Fibroblast of skin of abdomen (primary cell): ENCODE results near the gene DMD.
A peak's percentile ranks its signal among the peaks of the same experiment; 100 is the strongest.

Experiments
- DNase-seq: peaks from one replicate; pipeline ENCODE4 v3.0.0-alpha.2; 2013

DMD gene

GRCh38 chrX:31580726-31581125, 1630.6 kb downstream of the DMD start:
- DNase-seq = peak; percentile 83

GRCh38 chrX:31580227-31580626, 1631.1 kb downstream of the DMD start:
- DNase-seq = peak; percentile 32

DNA sequence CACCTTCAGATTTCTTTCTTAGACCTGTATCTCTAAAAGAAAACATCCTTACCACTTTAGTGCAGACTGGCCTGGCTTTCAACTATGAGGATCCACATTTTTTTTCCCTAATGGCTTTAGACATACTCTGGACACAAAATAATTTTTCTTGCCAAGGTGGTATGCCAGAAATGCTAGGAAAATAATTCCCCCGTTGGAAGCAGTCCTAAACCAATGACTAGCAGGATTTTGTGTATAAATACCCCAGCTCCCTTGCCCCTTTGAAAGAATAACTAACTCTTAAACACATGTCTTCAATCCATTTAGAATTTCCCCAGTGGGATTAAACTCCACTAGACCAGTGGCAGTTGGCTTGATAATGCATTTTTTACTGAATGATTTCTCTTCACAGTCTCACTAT, 1639.0 kb downstream of the DMD start:
- peak; percentile 59 for DNase-seq

- DNase-seq = no peak
These were observed 1640.7 kb downstream of the DMD start for GRCh38 chrX:31570658-31571057.

DNA sequence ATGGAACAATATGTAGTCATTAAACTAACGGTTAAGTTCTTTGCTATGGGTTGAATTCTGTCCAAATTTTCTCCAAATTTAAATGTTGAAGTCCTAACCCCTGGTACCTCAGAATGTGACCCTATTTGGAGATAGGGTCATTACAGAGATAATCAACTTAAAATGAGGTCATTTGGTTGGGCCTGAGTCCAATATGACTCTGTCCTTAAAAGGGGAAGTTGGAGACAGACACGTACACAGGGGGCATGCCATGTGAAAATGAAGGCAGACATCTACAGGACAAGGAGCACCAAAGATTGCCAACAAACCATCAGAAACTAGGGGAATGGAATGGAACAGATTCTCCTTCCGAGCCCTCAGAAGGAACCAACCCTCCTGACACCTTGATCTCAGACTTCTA, 1647.6 kb downstream of the DMD start:
- DNase-seq = no peak

GRCh38 chrX:31555506-31555905, 1655.8 kb downstream of the DMD start:
- DNase-seq = peak; percentile 42

- DNase-seq = no peak
These were observed 1659.4 kb downstream of the DMD start for GRCh38 chrX:31551913-31552312.

DNA sequence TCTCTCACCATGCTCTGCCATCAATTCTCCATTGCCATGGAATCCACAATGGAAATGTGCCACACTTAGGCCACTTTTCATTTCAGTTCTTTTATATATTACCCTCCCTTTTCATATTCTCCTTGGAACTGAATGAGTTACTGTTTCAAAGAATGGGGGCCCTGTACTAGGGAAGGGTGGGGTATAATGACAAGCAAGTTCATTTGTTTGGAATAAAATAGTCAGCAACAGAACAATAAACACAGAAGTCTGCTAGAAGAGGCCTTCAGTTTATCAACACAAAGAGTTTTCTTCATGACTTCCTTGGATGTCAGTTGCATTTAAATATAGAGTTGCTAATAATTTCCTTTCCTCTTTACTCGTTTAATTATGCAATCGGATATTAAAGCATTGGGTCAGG, 1661.2 kb downstream of the DMD start:
- DNase-seq = no peak

- peak; percentile 25 for DNase-seq
These were observed 1663.5 kb downstream of the DMD start for GRCh38 chrX:31547816-31548215.

- peak; percentile 70 for DNase-seq
These were observed 1663.9 kb downstream of the DMD start for GRCh38 chrX:31547416-31547815.

- peak; percentile 85 for DNase-seq
These were observed 1665.2 kb downstream of the DMD start for GRCh38 chrX:31546126-31546525.

DNA sequence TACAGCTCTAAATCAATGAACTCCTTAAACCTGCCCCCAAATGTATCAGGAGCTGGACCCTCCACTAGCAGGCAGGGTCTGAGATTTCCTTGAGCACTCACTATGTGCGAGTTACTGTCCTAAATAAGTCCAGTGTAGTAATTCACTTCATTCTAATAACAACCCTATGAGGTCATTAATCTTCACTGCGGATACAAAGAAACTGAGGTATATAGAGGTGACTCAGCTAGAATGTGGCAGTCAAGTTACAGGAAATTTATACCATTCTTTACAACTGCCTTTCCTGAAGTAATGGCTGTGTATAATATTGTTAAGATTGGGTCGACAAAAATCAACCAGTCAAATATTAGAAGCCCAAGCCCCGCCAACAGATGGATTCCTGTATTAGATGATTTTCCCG, 1665.6 kb downstream of the DMD start:
- DNase-seq = peak; percentile 37

GRCh38 chrX:31545191-31545590, 1666.2 kb downstream of the DMD start:
- no peak for DNase-seq

- no peak for DNase-seq
These were observed 1667.7 kb downstream of the DMD start for GRCh38 chrX:31543634-31544033.

DNA sequence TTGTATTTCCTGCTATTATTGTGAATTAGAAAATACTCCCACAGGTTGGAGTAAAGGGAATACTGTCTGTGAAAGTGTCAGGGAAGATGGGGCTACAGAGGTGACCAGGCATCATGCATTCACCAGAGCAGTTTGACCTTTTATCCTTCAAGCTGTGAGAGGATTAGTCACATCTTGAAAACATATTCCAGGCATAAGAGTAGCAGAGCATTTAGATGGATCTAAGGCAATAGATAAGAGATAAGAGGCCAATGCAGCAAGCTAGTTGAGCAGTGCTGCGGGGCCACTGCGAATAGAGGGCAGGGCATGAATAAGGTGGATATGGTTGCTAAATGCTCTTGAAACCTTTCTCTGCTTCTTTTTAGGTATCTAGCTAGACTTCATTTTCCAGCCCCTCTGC, 1668.8 kb downstream of the DMD start:
- no peak for DNase-seq

- no peak for DNase-seq
These were observed 1671.0 kb downstream of the DMD start for GRCh38 chrX:31540313-31540712.

DNA sequence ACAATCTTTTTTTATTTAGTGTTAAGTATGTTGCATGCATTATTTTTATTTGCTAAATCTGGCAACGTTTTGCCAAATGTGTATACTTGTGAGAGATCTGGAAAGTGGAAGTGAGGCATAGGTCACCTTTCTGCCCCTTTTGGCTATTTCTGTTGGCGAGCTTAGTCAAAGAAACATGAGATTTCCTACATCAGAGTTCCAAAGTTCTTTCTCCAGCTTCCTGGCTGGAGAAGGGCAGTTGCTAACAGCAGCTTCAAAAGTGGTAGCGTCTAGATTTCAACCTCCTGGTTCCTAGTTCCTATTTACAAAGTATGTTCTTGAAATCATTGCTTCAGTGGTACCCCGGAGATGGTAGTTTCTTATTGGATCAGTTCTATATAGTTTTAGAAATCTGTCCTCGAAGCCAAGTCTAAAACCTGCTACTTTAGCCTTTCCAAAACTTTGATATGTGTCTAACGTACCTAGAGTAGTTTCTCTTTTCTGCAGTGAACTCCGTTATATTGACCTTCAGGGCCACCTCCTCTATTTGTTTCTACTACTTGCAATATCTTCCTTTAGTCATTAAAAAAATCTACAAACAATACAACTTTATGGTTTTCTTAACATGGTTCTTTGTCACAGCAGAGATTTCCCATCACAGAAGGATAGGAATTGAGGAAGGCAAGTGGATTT, 1683.8 kb downstream of the DMD start:
- DNase-seq = no peak

GRCh38 chrX:31523884-31524536, 1687.3 kb downstream of the DMD start:
- no peak for DNase-seq

GRCh38 chrX:31522760-31523159, 1688.6 kb downstream of the DMD start:
- DNase-seq = no peak

- DNase-seq = no peak
These were observed 1689.4 kb downstream of the DMD start for GRCh38 chrX:31521941-31522340.

- no peak for DNase-seq
These were observed 1694.8 kb downstream of the DMD start for GRCh38 chrX:31516527-31516926.

DNA sequence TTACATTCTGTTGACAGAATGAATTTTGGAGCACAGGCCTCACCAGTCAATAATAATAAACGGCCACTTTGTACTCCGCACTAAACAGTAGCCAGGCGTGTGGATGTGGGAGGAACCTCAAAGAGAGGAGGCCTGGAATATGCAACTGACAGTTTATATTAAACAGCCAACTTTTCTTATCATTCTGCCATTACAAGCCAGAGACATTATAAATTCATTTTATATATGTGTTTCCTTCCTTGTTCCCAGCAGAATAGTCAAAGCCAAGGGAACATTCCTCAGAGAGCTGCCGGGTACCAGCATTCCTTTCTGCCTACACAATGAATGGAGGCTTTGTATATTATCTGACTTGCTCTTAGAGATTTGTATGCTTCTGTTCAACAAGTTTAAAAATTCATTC, 1703.0 kb downstream of the DMD start:
- peak; percentile 45 for DNase-seq

DNA sequence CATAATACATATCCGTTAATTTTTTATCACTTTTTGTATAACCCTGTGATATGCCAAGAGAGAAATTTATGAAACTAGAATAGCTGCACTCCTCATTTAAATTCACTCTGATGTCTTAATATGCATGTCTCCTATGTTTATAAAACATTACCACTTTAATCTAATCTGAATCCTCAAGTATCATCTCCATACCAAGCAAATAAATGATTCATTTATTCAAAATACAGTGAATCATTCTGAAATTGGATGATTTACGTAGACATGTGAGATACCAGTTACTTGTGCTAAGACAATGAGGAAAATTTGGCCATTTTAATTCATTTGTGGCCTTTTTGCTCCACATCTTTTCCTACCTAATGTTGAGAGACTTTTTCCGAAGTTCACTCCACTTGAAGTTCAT, 1704.4 kb downstream of the DMD start:
- no peak for DNase-seq

DNA sequence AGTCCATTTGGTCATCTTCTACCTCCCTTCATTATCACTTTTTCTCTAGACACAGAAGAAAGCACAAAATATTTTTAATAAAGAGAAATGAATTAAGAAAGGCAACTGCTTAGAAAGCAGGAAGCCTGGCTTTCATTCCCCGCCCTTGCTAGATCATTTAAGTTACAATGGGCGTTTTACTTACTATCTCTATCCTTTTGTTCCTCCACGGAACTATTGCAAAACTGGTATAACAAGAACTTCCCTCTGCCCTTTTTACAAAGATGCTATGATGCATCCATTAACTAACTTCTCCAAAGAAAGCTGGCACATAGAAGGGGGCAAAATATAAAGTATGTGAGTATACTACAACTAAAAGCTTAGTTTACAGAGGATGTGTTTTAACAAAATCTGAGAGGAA, 1705.0 kb downstream of the DMD start:
- DNase-seq = no peak

DNA sequence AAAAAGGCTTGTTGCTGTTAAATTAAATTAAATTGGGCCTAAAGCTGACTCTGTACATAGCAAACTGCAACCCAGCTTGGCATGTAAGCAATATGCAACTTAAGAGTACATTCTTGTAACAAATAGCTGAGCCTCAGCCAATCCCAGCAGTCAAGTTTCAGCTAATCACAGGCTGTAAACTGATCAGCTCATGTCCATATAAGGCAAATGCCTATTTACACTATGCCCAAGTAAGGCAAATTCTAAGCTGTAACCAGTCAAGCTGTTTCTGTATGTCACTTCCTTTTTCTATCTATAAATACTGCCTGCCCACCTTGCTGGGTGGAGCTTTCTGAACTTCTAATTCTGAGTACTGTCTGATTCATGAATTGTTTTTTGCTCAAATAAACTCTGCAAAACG, 1710.4 kb downstream of the DMD start:
- peak; percentile 61 for DNase-seq
